ENCODE measurements around the gene RNF10.

Gene RNF10

DNA sequence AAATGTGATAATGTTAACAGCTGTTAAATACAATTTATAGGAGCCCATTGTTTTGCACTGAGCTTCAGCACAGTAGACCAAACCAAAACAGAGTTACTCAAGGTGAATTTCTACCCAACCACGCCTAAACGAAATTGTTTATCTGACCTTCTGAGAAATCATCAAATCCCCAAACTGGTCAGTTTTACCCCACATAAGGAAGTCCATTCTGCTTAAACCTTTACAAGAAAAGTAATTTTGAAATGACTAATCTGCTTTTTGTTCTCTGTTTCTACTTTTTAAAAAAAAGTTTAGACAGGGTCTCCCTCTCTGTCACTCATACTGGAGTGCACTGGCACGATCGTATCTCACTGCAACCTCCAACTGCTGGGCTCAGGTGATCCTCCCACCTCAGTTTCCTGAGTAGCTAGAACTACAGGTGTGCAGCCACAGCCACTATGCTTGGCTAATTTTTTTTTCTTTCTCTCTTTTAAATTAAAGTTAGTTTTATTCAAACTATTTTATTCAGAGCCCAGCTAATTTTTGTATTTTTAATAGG is 1.4 kb upstream of the RNF10 start:
- Histone ChIP-seq H3K27ac (ENCODE audit: low read depth, low read length) (peak overlapping the region; percentile 22; the same call in 1 of the 2 replicates), H3K9ac (ENCODE audit: low read length) (no peak overlapping the region), H3K4me3 (ENCODE audit: insufficient read depth, low read length, poor library complexity, severe bottlenecking) (no peak overlapping the region), H2AFZ (ENCODE audit: low read depth, low read length, severe bottlenecking) (no peak overlapping the region), H3K36me3 (ENCODE audit: low read length) (no peaks in the 10 kb centered on the region), H3K9me3 (ENCODE audit: insufficient read depth, low read length) (no peaks in the 10 kb centered on the region), H4K20me1 (ENCODE audit: low read depth, low read length) (peaks cover 5% of the 10 kb centered on the region; the same call in 1 of the 2 replicates), H3F3A (ENCODE audit: insufficient read depth) (peaks cover 19% of the 10 kb centered on the region; the same call in 1 of the 2 replicates), H3K9me2 (replicated peaks; ENCODE audit: insufficient read depth, low read length) (no peaks in the 10 kb centered on the region), H3K4me2 (ENCODE audit: low read depth, low read length, poor library complexity, severe bottlenecking) (peak overlapping the region; percentile 9), H3K27me3 (ENCODE audit: low read length) (no peaks in the 10 kb centered on the region), H3K79me2 (ENCODE audit: insufficient read depth, low read length) (peaks cover 40% of the 10 kb centered on the region)
- TF ChIP-seq EZH2phosphoT487 (conservative IDR thresholded peaks at IDR 0.05; ENCODE audit: low read length), result no peak
- TF ChIP-seq CTCF (IDR thresholded peaks at IDR 0.05; ENCODE audit: insufficient read depth, low read length, poor library complexity, severe bottlenecking), result no peak

- Histone ChIP-seq H3K27me3 (ENCODE audit: low read length) (no peaks in the 10 kb centered on the region), H3K9ac (ENCODE audit: low read length) (peak overlapping the region; percentile 91), H3K4me2 (ENCODE audit: low read depth, low read length, poor library complexity, severe bottlenecking) (peak overlapping the region; percentile 87), H4K20me1 (ENCODE audit: low read depth, low read length) (peaks cover 5% of the 10 kb centered on the region; the same call in 1 of the 2 replicates), H3K9me3 (ENCODE audit: insufficient read depth, low read length) (no peaks in the 10 kb centered on the region), H3K36me3 (ENCODE audit: low read length) (no peaks in the 10 kb centered on the region), H3K79me2 (ENCODE audit: insufficient read depth, low read length) (peaks cover 58% of the 10 kb centered on the region), H3K27ac (ENCODE audit: low read depth, low read length) (peak overlapping the region; percentile 70), H2AFZ (ENCODE audit: low read depth, low read length, severe bottlenecking) (peak overlapping the region; percentile 94), H3F3A (ENCODE audit: insufficient read depth) (peaks cover 15% of the 10 kb centered on the region; the same call in 1 of the 2 replicates), H3K4me3 (ENCODE audit: insufficient read depth, low read length, poor library complexity, severe bottlenecking) (peak overlapping the region; percentile 79), H3K9me2 (replicated peaks; ENCODE audit: insufficient read depth, low read length) (no peaks in the 10 kb centered on the region)
- TF ChIP-seq EZH2phosphoT487 (conservative IDR thresholded peaks at IDR 0.05; ENCODE audit: low read length) (no peak), CTCF (IDR thresholded peaks at IDR 0.05; ENCODE audit: insufficient read depth, low read length, poor library complexity, severe bottlenecking) (no peak)
Measured at GRCh38 chr12:120534703-120535655, 823 bp downstream of the RNF10 start.

DNA sequence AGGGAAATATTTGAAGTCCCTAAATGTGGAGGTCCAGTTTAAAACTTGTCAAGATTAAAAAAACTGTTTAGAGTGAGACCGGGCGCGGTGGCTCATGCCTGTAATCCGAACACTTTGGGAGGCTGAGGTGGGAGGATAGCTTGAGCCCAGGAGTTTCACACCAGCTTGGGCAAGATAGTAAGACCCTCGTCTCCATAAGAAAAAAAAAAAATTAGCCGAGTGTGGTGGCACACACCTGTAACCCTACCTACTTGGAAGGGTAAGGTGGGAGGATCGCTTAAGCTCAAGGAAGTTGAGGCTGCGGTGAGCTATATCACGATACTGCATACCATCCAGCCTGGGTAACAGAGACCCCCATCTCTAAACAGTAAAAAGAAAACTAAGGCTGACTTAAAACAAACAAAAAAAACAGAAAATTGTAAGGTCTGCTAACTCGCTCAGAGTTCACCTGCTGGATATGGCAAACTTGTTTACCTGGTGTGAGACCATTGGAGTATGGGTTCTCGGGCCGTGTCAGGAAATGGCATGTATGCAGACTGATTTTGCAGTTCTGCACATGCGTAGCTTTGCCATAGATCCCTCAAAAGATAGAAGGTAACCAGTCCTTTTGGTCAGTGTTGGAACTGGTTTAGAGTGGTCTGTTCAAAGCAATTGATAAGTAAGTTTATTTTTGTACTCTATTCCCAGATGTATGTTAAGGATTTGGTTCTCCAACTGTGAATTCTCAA is 2.1 kb downstream of the RNF10 start:
- peak overlapping the region; percentile 70; the same call in 1 of the 2 replicates for H3K27ac ChIP-seq (ENCODE audit: low read depth, low read length)
- no peaks in the 10 kb centered on the region for H3K9me3 ChIP-seq (ENCODE audit: insufficient read depth, low read length)
- peak overlapping the region; percentile 87 for H3K4me2 ChIP-seq (ENCODE audit: low read depth, low read length, poor library complexity, severe bottlenecking)
- H3F3A ChIP-seq (ENCODE audit: insufficient read depth), result peaks cover 15% of the 10 kb centered on the region; the same call in 1 of the 2 replicates
- TF ChIP-seq CTCF (IDR thresholded peaks at IDR 0.05; ENCODE audit: insufficient read depth, low read length, poor library complexity, severe bottlenecking) (no peak), EZH2phosphoT487 (conservative IDR thresholded peaks at IDR 0.05; ENCODE audit: low read length) (no peak)
- H3K27me3 ChIP-seq (ENCODE audit: low read length), result no peaks in the 10 kb centered on the region
- no peaks in the 10 kb centered on the region for H3K9me2 ChIP-seq (replicated peaks; ENCODE audit: insufficient read depth, low read length)
- peaks cover 4% of the 10 kb centered on the region; the same call in 1 of the 2 replicates for H3K36me3 ChIP-seq (ENCODE audit: low read length)
- peaks cover 5% of the 10 kb centered on the region; the same call in 1 of the 2 replicates for H4K20me1 ChIP-seq (ENCODE audit: low read depth, low read length)
- peaks cover 70% of the 10 kb centered on the region for H3K79me2 ChIP-seq (ENCODE audit: insufficient read depth, low read length)
- peak overlapping the region; percentile 91 for H3K9ac ChIP-seq (ENCODE audit: low read length)
- H3K4me3 ChIP-seq (ENCODE audit: insufficient read depth, low read length, poor library complexity, severe bottlenecking), result peak overlapping the region; percentile 79
- H2AFZ ChIP-seq (ENCODE audit: low read depth, low read length, severe bottlenecking), result no peak overlapping the region
